Transverse colon (tissue), 4 donors: Measurements from ENCODE around the gene TRPM3. TPM values are rescaled to one million over a fixed set of nuclear protein-coding genes. Genes with fewer than 3 reads are reported as not detected.

ENCODE experiments used
- DNase-seq: peaks from one replicate; pipeline ENCODE4 v3.0.0-alpha.2; 2019
- H3K27ac ChIP-seq, 4 donors: fragments of 200-600 bp; sonication (generic); 2 replicates each; pipeline ENCODE4 v1.5.1; 2016 to 2018; ENCODE audit warnings: inconsistent platforms in 4 of 4
- H3K27me3 ChIP-seq: fragments of 200-600 bp; sonication (generic); 2 replicates; pipeline ENCODE4 v1.5.1; 2017; ENCODE audit warnings: inconsistent platforms
- H3K36me3 ChIP-seq, 4 donors: fragments of 200-600 bp; sonication (generic); 2 replicates each; pipeline ENCODE4 v1.5.1; 2017 to 2019; ENCODE audit warnings: inconsistent platforms in 4 of 4
- H3K4me1 ChIP-seq, 4 donors: fragments of 200-600 bp; sonication (generic); 2 replicates each; pipeline ENCODE4 v1.5.1; 2017 to 2020; ENCODE audit warnings: inconsistent platforms in 4 of 4
- H3K4me3 ChIP-seq, 4 donors: fragments of 200-600 bp; sonication (generic); 1 replicate in 1 of 4; 2 replicates in 3 of 4; pipeline versions ENCODE4 v1.5.1 to v1.6.1; 2017 to 2019; ENCODE audit warnings: inconsistent platforms in 4 of 4
- H3K9me3 ChIP-seq, 2 donors: fragments of 200-600 bp; sonication (generic); 2 replicates each; pipeline ENCODE4 v1.5.1; 2017 to 2019; ENCODE audit warnings: inconsistent platforms in 2 of 2
- CTCF ChIP-seq, 5 experiments: fragments of 200-600 bp in 3 of 5; fragments of 450-650 bp in 2 of 5; sonication (generic) in 3 of 5; IDR thresholded peaks; 1 replicate in 2 of 5; 2 replicates in 3 of 5; pipeline ENCODE4 v1.5.1; 2016 to 2017; ENCODE audit warnings: antibody characterized with exemption in 5 of 5, inconsistent platforms in 3 of 5, mild to moderate bottlenecking in 2 of 5, moderate library complexity in 1 of 5
- EP300 ChIP-seq: sonication (generic); formaldehyde crosslinking; IDR thresholded peaks from one replicate; pipeline ENCODE4 v1.6.1; 2017; ENCODE audit warnings: antibody characterized with exemption, low read depth
- POLR2A ChIP-seq: fragments of 450-650 bp; IDR thresholded peaks from one replicate; pipeline ENCODE4 v1.6.1; 2016; ENCODE audit warnings: antibody characterized with exemption, mild to moderate bottlenecking, moderate library complexity
- POLR2AphosphoS5 ChIP-seq, 3 donors: sonication (generic); formaldehyde crosslinking; IDR thresholded peaks; one replicate each; pipeline ENCODE4 v1.6.1; 2016; ENCODE audit warnings: antibody characterized with exemption in 3 of 3
- whole genome bisulfite sequencing, 2 donors: methylation state at CpG; one replicate each; pipeline ENCODE4 v1.1.5; 2018; ENCODE audit warnings: low coverage in 1 of 2; 5-methylcytosine and 5-hydroxymethylcytosine counted together
- in situ Hi-C, 4 donors: fragments of 200-750 bp; cut with MboI; loops; one replicate each; pipeline versions ENCODE4 v1.15.0 to v1.15.1; 2017; ENCODE audit warnings: low sequenced_read_pairs in 3 of 4, low pct_ligation_motif_present in 1 of 4, low pct_unique_long_range_greater_than_20kb in 1 of 4
- intact Hi-C: fragments of 100-400 bp; cut with DNase I; formaldehyde crosslinking; loops from one replicate; pipeline ENCODE4 v1.15.1; 2023; ENCODE audit warnings: low total_unique reads
- total RNA-seq, 4 donors: library from RNA; depleted of rRNA; stranded (reverse); fragments of >200 nt; gene quantifications; one replicate each; pipeline ENCODE4 v1.1.0, GENCODE V29; 2016

The TRPM3 gene
- total RNA-seq, 4 donors from 2014 or later: 0.16 to 1.2 (median 0.32) TPM

GRCh38 chr9:70561111-70561510 is 560.3 kb downstream of the TRPM3 start:
- Histone ChIP-seq H3K9me3 (no peaks in the 10 kb centered on the region), H3K27me3 (no peaks in the 10 kb centered on the region), H3K36me3 (no peaks in the 10 kb centered on the region), H3K4me1 (peaks cover 0 to 16% (median 0%) of the 10 kb centered on the region in 4 donors), H3K4me3 (no peak overlapping the region), H3K27ac (peak overlapping the region; percentile 33 to 72 (median 65))
- whole genome bisulfite sequencing, 2 donors: 80 to 82% methylated on average over 4 of the region's 4 CpGs
- intact Hi-C loops: no loop called here
- TF ChIP-seq EP300: no peak
- DNase-seq: no peak
- in situ Hi-C loops: no loop called here

GRCh38 chr9:70559102-70559501 is 562.3 kb downstream of the TRPM3 start:
- in situ Hi-C loops: no loop called here
- peaks cover 0 to 21% (median 5%) of the 10 kb centered on the region in 4 donors for H3K4me1 ChIP-seq
- no peaks in the 10 kb centered on the region for H3K9me3 ChIP-seq
- no peak overlapping the region for H3K4me3 ChIP-seq
- H3K36me3 ChIP-seq: no peaks in the 10 kb centered on the region
- no peaks in the 10 kb centered on the region for H3K27me3 ChIP-seq
- H3K27ac ChIP-seq: no peak overlapping the region
- DNase-seq: no peak
- intact Hi-C loops: no loop called here
- TF ChIP-seq POLR2A: no peak
- no peak for TF ChIP-seq POLR2AphosphoS5 (IDR thresholded peaks at IDR 0.05)
- no peak for TF ChIP-seq EP300
- no peak for TF ChIP-seq CTCF (IDR thresholded peaks at IDR 0.05)

- H3K9me3 ChIP-seq: no peaks in the 10 kb centered on the region
- TF ChIP-seq POLR2A: no peak
- no peak for TF ChIP-seq CTCF (IDR thresholded peaks at IDR 0.05)
- no peak for TF ChIP-seq EP300
- no peak for TF ChIP-seq POLR2AphosphoS5 (IDR thresholded peaks at IDR 0.05)
- no peaks in the 10 kb centered on the region for H3K27me3 ChIP-seq
- peaks cover 0 to 17% (median 8%) of the 10 kb centered on the region in 4 donors for H3K4me1 ChIP-seq
- in situ Hi-C loops: no loop called here
- H3K27ac ChIP-seq: no peak overlapping the region
- intact Hi-C loops: no loop called here
- H3K4me3 ChIP-seq: no peak overlapping the region
- 76 to 88% methylated on average over 3 to 6 of the region's 6 CpGs for WGBS, 2 donors
- H3K36me3 ChIP-seq: no peaks in the 10 kb centered on the region
- DNase-seq: no peak
Measured at GRCh38 chr9:70557661-70558369, 563.6 kb downstream of the TRPM3 start.

GRCh38 chr9:70556771-70557170 is 564.6 kb downstream of the TRPM3 start:
- no peak for DNase-seq
- WGBS, 2 donors: 80 to 93% methylated on average over 1 of the region's 1 CpG
- TF ChIP-seq POLR2AphosphoS5 (IDR thresholded peaks at IDR 0.05) (no peak), EP300 (no peak), POLR2A (no peak), CTCF (IDR thresholded peaks at IDR 0.05) (no peak)
- no peaks in the 10 kb centered on the region for H3K36me3 ChIP-seq
- in situ Hi-C loops (no loop called here), intact Hi-C loops (no loop called here)
- H3K4me1 ChIP-seq: peaks cover 0 to 15% (median 8%) of the 10 kb centered on the region in 4 donors
- no peak overlapping the region for H3K4me3 ChIP-seq
- H3K27me3 ChIP-seq: no peaks in the 10 kb centered on the region
- H3K27ac ChIP-seq: no peak overlapping the region
- H3K9me3 ChIP-seq: no peaks in the 10 kb centered on the region

- WGBS, 2 donors: 92% methylated on average over 2 of the region's 2 CpGs; no CpG with 5 or more reads in 1 of the 2 donors
- peaks cover 0 to 15% (median 8%) of the 10 kb centered on the region in 4 donors for H3K4me1 ChIP-seq
- peak overlapping the region in 1 of 4 donors; percentile 35 for H3K27ac ChIP-seq
- intact Hi-C loops: no loop called here
- H3K4me3 ChIP-seq: no peak overlapping the region
- TF ChIP-seq POLR2AphosphoS5 (IDR thresholded peaks at IDR 0.05) (no peak), EP300 (no peak), POLR2A (no peak), CTCF (IDR thresholded peaks at IDR 0.05) (no peak)
- DNase-seq: no peak
- no peaks in the 10 kb centered on the region for H3K9me3 ChIP-seq
- in situ Hi-C loops: no loop called here
- no peaks in the 10 kb centered on the region for H3K27me3 ChIP-seq
- no peaks in the 10 kb centered on the region for H3K36me3 ChIP-seq
Measured at GRCh38 chr9:70554881-70555280, 566.5 kb downstream of the TRPM3 start.
